Measurements from ENCODE around the gene DCP2.

DCP2 gene

GRCh38 chr5:112967520-112968083 is 9.0 kb upstream of the DCP2 start:
- no peak for DNase-seq (ENCODE audit: low spot score)

GRCh38 chr5:112968411-112969106 is 8.0 kb upstream of the DCP2 start:
- no peak for DNase-seq (ENCODE audit: low spot score)

- DNase-seq (ENCODE audit: low spot score): no peak
Measured at GRCh38 chr5:112971276-112971675, 5.3 kb upstream of the DCP2 start.

- DNase-seq (ENCODE audit: low spot score): no peak
Measured at GRCh38 chr5:112973036-112973435, 3.6 kb upstream of the DCP2 start.

- DNase-seq (ENCODE audit: low spot score): no peak
Measured at GRCh38 chr5:112973904-112974303, 2.7 kb upstream of the DCP2 start.

GRCh38 chr5:112974901-112975300 is 1.7 kb upstream of the DCP2 start:
- no peak for DNase-seq (ENCODE audit: low spot score)

GRCh38 chr5:112975721-112976431 is 722 bp upstream of the DCP2 start:
- DNase-seq (ENCODE audit: low spot score): no peak

GRCh38 chr5:112977440-112977861 is 853 bp downstream of the DCP2 start:
- peak; percentile 10 for DNase-seq (ENCODE audit: low spot score)

DNA sequence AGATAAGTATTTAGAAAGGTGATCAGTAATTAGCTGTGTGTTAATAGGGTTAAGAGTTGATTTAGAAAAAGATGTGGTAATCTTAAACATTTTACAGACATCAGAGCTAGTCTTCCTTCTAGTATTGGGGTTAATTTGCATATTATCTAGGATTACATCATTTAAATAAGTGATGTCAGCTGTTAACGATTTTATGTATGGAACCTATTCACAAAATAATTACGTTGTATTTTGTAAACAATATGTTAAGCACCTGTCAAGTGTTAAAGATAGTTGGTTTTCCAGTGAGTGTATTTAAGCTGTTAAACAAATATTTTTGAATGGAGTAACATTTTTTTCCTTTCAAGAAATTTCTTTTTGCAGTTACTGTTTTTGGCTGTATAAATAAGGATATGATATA is 2.2 kb downstream of the DCP2 start:
- DNase-seq (ENCODE audit: low spot score): no peak

GRCh38 chr5:112979723-112980122 is 3.1 kb downstream of the DCP2 start:
- no peak for DNase-seq (ENCODE audit: low spot score)

- no peak for DNase-seq (ENCODE audit: low spot score)
Measured at GRCh38 chr5:112983363-112983762, 6.8 kb downstream of the DCP2 start.

DNA sequence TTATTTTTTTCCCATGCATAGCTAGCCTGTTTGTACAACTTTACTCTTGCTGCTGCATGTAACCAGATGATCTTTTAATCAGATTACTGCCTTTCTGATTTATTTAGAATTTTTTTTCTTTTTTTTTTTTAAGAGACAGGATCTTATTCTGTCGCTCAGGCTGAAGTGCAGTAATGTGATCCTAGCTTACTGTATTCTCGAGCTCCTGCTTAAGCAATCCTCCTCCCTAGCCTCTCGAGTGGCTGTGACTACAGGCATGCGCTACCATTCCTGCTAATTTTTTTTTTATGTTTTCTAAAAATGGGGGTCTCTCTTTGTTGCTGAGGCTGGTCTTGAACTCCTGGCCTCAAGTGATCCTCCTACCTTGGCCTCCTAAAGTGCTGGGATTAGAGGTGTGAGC is 9.6 kb downstream of the DCP2 start:
- DNase-seq (ENCODE audit: low spot score): no peak

DNA sequence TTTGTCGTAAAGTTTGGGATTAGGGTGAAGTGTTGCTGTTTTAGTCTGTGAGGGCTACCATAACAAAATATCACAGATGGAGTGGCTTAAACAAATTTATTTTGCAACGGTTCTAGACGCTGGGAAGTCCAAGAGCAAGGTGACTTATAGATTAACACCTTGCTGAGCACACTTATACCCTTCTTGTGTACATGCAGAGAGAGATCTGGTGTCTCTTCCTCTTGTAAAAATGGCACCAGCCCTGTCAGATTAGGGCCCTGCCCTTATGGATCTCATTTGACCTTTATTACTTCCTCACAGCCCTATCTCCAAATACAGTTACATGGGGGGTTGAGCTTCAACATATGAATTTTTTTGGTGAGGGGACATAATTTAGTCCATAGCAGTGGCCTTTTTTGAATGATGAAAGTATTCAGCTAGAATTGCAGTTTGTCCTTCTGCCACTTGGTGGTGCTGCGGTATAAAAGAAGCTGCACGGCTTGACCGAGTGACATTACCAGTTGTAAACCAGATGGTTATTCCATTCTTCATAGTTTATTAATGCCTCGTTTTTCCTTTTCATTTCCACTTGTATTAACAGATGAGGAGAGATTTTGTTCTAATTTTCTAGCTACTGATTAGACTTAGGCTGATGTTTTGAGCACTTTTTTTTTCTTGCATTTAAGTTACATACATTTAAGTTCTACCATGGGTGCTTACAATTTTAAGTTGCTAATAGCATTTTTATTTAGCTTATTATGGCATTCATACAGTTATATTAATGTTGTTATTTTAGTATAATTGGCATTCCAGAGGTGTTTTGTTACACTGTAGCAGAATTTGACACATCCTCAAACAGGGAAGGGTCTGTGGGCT is 19.4 kb downstream of the DCP2 start:
- DNase-seq (ENCODE audit: low spot score): peak; percentile 76

- DNase-seq (ENCODE audit: low spot score): no peak
Measured at GRCh38 chr5:112996830-112997374, 20.3 kb downstream of the DCP2 start.

DNA sequence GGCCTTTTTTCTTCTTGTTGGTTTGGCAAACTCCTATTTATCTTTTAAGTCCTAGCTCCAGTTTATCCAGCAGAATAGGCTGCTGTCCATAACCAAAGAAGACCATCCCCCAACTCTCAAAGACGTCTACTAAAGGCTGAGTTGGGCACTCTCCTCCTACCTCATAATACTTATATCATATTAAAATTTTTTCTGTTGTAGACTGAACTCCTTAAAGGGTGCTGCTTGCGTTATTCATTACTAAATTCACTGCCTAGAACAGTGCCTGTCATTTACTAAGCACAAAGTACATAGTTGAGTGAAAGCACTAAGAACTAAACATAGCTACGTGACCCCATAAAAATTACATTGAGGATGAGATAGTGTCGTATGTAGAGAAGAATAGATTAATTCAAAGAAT is 21.7 kb downstream of the DCP2 start:
- DNase-seq (ENCODE audit: low spot score): no peak

GRCh38 chr5:113000466-113000865 is 23.9 kb downstream of the DCP2 start:
- DNase-seq (ENCODE audit: low spot score): peak; percentile 11

GRCh38 chr5:113002423-113002822 is 25.8 kb downstream of the DCP2 start:
- DNase-seq (ENCODE audit: low spot score): no peak

DNA sequence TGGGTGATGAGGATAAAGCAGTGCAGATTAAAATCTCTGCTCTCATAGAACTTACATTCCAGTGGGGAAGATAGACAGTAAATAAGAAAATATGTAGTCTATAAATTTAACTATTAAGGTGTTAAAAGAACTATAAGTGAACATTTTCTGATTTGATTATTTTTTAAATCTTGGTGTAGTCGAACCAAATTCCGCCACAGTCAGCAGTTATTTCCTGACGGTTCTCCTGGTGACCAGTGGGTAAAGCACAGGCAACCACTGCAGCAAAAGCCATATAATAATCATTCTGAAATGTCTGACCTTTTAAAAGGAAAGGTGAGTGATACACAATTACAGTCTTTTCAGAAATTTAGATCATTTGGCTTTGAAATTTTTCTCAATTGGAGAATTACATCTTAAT is 27.2 kb downstream of the DCP2 start:
- no peak for DNase-seq (ENCODE audit: low spot score)

- no peak for DNase-seq (ENCODE audit: low spot score)
Measured at GRCh38 chr5:113005454-113005853, 28.9 kb downstream of the DCP2 start.

DNA sequence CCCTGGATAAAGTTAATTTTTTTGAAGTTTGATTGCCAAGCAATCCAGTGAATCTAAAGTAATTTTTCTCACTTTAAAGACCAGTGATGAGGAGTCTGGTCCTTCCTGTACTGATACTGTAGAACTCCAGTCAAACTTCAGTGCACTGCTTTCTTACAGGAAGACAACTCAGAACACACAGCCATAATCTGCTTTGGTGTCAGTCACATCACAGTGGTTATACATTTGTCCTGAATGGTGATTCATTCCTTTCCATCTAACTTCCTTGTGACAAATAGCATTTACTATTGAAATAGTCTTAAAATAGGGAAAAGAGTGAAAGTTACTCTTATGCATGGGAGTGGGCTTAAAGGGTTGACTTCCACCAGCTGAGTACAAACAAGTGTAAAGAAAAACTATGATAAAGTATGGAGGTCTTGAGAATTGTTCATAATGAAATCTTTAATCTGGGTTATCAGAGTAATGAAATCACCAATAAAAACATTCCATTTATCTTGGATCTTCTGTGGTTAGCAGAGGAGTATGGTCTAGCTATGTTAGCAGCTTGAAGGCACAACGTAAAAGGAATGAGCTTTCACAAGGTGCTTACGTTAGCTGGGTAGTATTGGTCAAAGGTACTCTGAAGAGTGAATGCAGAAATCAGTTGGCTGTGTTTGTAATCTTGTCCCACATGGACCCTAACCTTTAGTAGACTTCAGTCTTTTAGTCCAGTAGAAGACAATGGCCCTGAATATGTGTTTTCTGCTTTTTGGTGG is 41.5 kb downstream of the DCP2 start:
- no peak for DNase-seq (ENCODE audit: low spot score)

DNA sequence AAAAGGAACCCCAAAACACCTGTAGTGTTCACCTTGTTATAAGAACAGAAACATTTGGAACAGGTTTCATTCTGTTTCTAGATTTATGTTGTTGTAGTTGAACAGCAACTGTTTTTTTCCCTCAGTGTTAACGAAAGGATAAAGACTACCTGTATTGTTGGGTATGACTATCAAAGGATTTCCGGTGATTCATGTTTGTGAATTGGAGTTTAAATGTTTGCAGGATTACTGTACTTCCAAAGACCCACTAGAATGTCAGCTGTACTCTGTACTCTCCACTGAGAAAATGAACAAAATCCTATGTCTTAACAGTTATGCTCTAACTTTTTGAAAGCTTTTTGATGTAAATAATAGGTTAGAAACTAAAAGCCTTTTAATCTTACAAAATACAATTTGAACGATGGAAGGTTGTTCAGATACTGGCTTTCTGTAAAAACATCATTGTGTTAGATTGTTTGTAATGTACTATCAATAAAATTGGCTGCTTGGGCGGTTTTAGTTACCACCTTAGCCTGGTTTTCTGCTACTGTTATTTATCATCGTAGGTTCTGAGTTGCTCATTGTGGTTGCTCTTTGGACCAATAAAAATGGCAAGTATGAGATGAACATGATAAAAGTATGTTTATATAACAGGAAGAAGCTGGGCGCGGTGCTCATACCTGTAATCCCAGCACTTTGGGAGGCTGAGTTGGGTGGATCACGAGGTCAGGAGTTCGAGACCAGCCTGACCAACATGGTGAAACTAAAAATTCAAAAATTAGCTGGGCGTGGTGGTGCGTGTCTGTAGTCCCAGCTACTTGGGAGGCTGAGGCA is 44.1 kb downstream of the DCP2 start:
- peak; percentile 29 for DNase-seq (ENCODE audit: low spot score)

Measured in GM03348 (cell line).